ENCODE results near the gene CYB5RL. TPM values are rescaled to one million over a fixed set of nuclear protein-coding genes. Genes with fewer than 3 reads are reported as not detected.

CYB5RL gene
- total RNA-seq, 4 donors from 2014 or later: 2.2 to 4.7 (median 3.0) TPM

DNA sequence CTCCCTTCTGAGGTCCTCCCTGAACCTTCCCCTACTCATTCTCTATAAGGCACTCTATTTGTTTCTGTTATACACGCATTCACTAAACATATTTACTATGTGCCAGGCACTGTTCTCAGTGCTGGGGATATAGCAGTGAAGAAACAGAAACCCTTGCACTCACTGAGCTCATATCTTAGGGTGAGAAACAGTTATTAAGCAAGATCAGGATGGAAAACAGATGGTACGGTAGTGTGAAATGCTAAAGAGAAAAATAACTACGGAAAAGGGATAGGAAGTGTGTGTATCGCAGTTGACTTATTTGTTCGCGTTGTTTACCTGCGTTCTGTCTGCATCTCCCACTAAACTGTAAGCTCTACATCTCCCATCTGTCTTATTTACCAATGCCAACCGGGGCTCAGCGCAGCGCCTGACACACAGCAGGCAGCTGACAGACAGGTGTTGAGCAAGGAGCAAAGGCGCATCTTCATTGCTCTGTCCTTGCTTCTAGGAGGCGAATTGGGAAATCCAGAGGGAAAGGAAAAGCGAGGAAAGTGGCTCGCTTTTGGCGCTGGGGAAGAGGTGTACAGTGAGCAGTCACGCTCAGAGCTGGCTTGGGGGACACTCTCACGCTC, 572 bp downstream of the CYB5RL start:
- Histone ChIP-seq H3K27ac (peak overlapping the region; percentile 82 to 93 (median 84)), H3K4me1 (peaks cover 18 to 40% (median 19%) of the 10 kb centered on the region in 3 donors), H3K9me3 (no peaks in the 10 kb centered on the region), H3K27me3 (no peaks in the 10 kb centered on the region), H3K36me3 (peaks cover 0 to 43% (median 7%) of the 10 kb centered on the region in 3 donors), H3K4me3 (peak overlapping the region; percentile 59 to 100 (median 87))
- 15% methylated on average over 9 to 16 of the region's 17 CpGs for WGBS, 2 donors
- TF ChIP-seq, protein P1, sequence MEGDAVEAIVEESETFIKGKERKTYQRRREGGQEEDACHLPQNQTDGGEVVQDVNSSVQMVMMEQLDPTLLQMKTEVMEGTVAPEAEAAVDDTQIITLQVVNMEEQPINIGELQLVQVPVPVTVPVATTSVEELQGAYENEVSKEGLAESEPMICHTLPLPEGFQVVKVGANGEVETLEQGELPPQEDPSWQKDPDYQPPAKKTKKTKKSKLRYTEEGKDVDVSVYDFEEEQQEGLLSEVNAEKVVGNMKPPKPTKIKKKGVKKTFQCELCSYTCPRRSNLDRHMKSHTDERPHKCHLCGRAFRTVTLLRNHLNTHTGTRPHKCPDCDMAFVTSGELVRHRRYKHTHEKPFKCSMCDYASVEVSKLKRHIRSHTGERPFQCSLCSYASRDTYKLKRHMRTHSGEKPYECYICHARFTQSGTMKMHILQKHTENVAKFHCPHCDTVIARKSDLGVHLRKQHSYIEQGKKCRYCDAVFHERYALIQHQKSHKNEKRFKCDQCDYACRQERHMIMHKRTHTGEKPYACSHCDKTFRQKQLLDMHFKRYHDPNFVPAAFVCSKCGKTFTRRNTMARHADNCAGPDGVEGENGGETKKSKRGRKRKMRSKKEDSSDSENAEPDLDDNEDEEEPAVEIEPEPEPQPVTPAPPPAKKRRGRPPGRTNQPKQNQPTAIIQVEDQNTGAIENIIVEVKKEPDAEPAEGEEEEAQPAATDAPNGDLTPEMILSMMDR (IDR thresholded peaks at IDR 0.05): no peak
- TF ChIP-seq POLR2A (IDR thresholded peaks at IDR 0.05): no peak
- intact Hi-C loops (cut with DNase I): no loop called here
- DNase-seq: no peak

DNA sequence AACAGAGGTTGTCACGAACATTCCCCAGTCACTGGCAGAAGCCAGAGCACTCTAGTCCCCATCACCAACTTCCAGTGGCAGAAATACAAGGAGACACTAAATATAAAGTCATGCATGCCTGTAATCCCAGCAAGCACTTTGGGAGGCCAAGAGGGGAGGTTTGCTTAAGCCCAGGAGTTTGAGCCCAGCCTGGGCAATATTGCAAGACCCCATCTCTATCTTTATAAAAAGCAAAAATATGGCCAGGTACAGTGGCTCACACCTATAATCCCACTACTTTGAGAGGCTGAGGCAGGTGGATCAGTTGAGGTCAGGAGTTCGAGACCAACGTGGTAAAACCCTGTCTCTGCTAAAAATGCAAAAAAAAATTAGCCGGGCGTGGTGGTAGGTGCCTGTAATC, 6.4 kb downstream of the CYB5RL start:
- TF ChIP-seq, protein P1 (IDR thresholded peaks at IDR 0.05): no peak
- TF ChIP-seq POLR2A (IDR thresholded peaks at IDR 0.05): no peak
- whole genome bisulfite sequencing, 2 donors: 93 to 97% methylated on average over 5 of the region's 5 CpGs
- no peaks in the 10 kb centered on the region for H3K27me3 ChIP-seq

DNA sequence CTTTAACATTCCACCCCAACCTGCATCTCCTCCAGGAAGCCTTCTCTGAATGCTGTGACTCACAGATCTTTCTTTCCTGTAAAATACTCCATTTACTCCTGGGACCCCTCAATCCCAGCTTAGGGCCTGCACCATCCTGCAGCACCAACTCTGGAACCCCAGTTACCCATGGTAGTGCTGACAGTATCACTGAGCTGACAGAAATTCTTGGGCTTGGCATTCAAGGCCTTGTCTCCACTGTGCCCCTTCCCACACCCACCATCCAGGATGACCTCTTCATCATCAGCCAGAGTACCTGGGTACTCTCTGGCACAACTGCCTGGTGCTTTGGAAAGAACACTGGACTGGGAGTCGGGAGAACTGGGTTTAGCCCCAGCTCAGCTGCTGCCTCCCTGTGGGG, 8.3 kb downstream of the CYB5RL start:
- DNase-seq: no peak
- intact Hi-C loops (cut with DNase I): no loop called here
- no peaks in the 10 kb centered on the region for H3K27me3 ChIP-seq
- no peak overlapping the region for H3K4me3 ChIP-seq
- peaks cover 0 to 94% (median 15%) of the 10 kb centered on the region in 3 donors for H3K36me3 ChIP-seq
- TF ChIP-seq, protein P1 (IDR thresholded peaks at IDR 0.05): no peak
- TF ChIP-seq POLR2A (IDR thresholded peaks at IDR 0.05): no peak
- no peaks in the 10 kb centered on the region for H3K4me1 ChIP-seq
- H3K27ac ChIP-seq: no peak overlapping the region
- 86% methylated on average over 1 of the region's 1 CpG; no CpG with 5 or more reads in 1 of the 2 donors for WGBS, 2 donors
- no peaks in the 10 kb centered on the region for H3K9me3 ChIP-seq

More for the DNA sequence above, 6.4 kb downstream of the CYB5RL start:
- intact Hi-C loops (cut with DNase I): no loop called here
- no peak overlapping the region for H3K4me3 ChIP-seq
- H3K4me1 ChIP-seq: no peaks in the 10 kb centered on the region
- H3K27ac ChIP-seq: no peak overlapping the region
- H3K36me3 ChIP-seq: peaks cover 0 to 77% (median 15%) of the 10 kb centered on the region in 3 donors
- H3K9me3 ChIP-seq: no peaks in the 10 kb centered on the region
- DNase-seq: no peak

DNA sequence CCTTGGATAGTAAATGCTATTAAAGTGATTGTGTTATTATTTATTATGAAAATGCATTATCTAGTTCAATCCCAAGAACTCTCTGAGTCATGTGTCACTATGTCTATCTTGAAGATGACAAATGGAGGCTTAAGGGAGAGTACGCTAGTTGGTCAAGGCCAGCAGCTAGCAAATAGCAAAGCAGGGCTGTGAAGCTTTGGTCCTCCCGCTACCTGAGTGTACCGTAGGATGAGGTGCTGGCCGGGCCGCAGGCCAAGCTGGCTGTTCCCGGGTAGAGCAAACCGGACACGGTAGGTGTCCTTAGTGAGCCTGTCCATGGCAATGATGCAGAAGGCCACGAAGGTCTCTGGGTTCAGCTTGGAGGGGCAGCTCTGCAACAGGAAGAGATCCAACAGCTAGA, 9.3 kb downstream of the CYB5RL start:
- TF ChIP-seq, protein P1 (IDR thresholded peaks at IDR 0.05): no peak
- no peak for TF ChIP-seq POLR2A (IDR thresholded peaks at IDR 0.05)
- no peak overlapping the region for H3K4me3 ChIP-seq
- no peak overlapping the region for H3K27ac ChIP-seq
- H3K9me3 ChIP-seq: no peaks in the 10 kb centered on the region
- intact Hi-C loops (cut with DNase I): no loop called here
- WGBS, 2 donors: 94 to 97% methylated on average over 5 to 8 of the region's 9 CpGs
- H3K36me3 ChIP-seq: peaks cover 0 to 94% (median 15%) of the 10 kb centered on the region in 3 donors
- no peaks in the 10 kb centered on the region for H3K4me1 ChIP-seq
- no peak for DNase-seq
- H3K27me3 ChIP-seq: no peaks in the 10 kb centered on the region

DNA sequence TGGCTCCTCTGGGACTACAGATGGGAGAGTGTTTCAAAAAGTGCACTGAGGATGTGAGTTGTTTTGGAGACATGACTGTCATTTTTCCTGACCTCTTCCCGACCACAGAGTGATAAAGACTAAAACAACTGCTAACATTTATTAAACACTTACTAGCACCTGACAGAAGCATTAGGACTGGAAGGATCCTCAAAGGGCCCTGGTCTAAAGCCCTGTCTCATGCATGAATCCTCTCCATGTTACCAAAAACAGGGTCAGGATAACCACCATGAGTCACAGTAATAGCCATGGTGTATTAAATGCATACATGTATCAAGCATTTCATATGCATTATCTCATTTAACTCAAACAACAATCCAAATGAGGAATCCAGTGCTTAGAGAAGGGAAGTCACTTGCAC, 11.5 kb downstream of the CYB5RL start:
- no peak overlapping the region for H3K27ac ChIP-seq
- H3K27me3 ChIP-seq: no peaks in the 10 kb centered on the region
- H3K9me3 ChIP-seq: no peaks in the 10 kb centered on the region
- TF ChIP-seq, protein P1 (IDR thresholded peaks at IDR 0.05): no peak
- no peak for TF ChIP-seq POLR2A (IDR thresholded peaks at IDR 0.05)
- intact Hi-C loops (cut with DNase I): loop anchor here (10.0 kb wide), 1 partner anchor 297 kb away; no protein-coding TSS in a partner anchor
- no peaks in the 10 kb centered on the region for H3K4me1 ChIP-seq
- WGBS, 2 donors: 83 to 90% methylated on average over 1 of the region's 1 CpG
- DNase-seq: no peak
- peaks cover 0 to 73% (median 8%) of the 10 kb centered on the region in 3 donors for H3K36me3 ChIP-seq
- H3K4me3 ChIP-seq: no peak overlapping the region

Data from esophagus squamous epithelium (tissue), 5 donors.